ENCODE data around the gene TRERF1.

Gene TRERF1

DNA sequence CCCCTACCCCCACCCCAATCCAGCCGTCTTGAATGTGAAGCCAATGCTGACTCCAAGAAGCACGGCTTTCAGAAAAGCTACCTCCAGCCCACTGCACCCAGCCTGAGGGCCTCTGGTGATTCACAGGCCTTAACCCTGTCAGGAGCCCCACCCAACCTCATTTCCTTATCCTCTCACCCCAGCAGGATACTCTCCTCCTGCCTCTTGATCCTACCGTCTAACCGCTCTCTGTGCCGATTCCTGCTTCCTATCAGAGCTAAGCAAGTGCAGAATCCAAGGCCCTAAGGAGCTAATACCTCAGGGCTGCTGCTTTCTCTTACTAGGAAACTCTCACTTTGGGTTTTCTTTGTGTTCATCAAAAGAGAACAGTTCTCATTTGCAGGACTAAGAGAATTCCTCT is 47.2 kb downstream of the TRERF1 start:
- in situ Hi-C loops (cut with HindIII; ENCODE audit: low pct_ligation_motif_present, low pct_unique_long_range_greater_than_20kb, low sequenced_read_pairs): no loop called here
- DNase-seq: no peak

DNA sequence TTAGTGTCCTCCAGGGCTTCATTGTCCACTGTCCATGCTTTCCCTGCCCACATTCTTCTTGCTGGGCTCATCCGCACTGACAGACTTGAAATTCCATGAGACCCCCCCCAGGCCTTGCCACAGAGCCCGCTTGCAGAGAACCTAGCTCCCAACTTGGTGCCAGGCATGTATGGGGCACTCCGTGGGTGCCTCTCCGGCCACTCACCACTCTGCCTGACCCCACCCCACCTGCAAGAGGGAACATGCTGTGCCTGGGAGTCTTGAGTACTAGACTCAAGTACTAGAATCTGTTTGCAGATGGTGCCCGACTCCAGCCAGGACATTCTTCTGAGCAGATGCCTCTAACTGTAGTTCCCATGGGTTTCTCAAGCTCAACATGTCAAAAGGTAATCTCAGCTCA is 47.9 kb downstream of the TRERF1 start:
- no peak for DNase-seq
- in situ Hi-C loops (cut with HindIII; ENCODE audit: low pct_ligation_motif_present, low pct_unique_long_range_greater_than_20kb, low sequenced_read_pairs): no loop called here

DNA sequence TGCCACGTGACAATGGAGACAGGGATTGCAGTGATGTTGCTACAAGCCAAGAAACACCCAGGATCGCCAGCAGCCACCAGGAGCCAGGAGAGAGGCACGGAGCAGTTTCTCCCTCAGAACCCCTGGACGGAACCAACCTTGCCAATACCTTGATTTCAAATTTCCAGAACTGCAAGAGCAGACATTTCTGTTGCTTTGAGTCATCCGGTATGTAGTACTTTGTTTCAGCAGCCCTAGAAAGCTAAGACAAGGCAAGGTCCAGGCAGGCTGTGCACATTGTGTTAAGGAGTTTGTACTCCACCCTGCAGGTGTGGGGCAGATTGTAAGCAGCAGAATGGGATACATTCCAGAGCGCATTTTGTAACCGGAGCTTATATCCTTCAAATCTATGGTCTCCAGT is 48.3 kb downstream of the TRERF1 start:
- in situ Hi-C loops (cut with HindIII; ENCODE audit: low pct_ligation_motif_present, low pct_unique_long_range_greater_than_20kb, low sequenced_read_pairs): no loop called here
- no peak for DNase-seq

DNA sequence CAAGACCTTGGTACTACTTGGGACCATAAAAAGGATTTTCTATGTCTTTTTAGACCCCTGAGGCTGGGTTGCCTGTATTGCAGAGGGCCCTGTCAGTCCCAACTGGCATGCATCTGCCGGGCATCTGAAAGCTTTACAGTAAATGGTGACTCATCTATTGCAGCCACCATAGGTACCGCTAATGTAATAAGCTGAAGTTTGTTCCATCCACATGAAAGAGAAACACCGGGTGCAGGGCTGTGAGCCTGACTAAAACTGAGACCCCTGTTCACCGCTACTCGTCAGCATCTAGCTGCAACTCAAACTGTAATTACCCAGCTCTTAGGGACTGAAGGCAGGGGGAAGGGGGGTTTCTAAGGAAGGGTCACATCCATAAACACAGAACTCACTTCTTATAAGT is 49.5 kb downstream of the TRERF1 start:
- in situ Hi-C loops (cut with HindIII; ENCODE audit: low pct_ligation_motif_present, low pct_unique_long_range_greater_than_20kb, low sequenced_read_pairs): no loop called here
- no peak for DNase-seq

DNA sequence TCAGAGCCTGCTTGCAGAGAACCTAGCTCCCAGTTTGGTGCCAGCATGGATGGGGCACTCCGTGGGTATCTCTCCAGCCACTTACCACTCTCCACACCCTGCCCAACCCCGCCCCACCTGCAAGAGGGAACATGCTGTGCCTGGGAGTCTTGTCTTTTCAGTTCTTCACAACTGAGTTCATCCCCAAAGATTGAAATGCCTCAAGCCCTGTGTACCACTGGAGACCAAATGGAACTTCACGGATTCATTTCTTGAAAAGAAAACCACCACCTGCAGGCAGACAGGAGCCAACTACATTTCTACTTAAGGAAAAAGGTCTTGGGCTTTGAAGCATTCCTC is 50.1 kb downstream of the TRERF1 start:
- no peak for DNase-seq
- in situ Hi-C loops (cut with HindIII; ENCODE audit: low pct_ligation_motif_present, low pct_unique_long_range_greater_than_20kb, low sequenced_read_pairs): no loop called here

DNA sequence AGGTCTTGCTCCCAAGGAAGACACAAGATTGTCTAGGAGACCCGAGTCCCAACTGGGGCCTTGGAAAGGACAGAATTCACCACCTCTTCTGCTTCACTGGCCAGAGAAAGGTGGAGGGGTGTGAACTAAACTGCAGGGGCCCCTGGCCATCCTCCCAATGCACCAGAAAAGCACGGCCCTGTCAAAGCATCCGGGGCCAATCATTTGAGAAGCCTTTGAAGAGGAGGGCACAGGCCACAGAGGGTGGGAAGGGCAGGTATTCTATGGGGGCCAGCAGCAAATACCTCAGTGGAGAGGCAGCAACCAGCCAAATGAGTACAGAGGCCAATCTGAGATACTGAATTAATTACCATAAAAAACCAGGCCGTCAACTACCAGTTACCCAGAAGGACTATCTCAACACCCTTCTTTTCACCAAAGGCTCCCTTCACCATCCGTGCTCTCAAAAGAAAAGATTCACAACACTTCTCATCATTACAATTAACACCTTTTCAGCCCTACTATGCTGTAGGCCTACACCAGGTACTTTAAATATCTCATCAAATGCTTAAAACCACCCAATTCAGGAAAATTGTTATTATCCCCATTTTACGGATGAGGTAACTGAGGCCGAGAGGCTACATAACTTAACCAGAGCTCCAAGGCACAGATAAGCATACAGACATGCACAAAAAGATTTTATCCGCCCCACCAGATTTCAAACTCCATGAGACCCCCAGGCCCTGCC is 50.7 kb downstream of the TRERF1 start:
- no peak for DNase-seq
- in situ Hi-C loops (cut with HindIII; ENCODE audit: low pct_ligation_motif_present, low pct_unique_long_range_greater_than_20kb, low sequenced_read_pairs): no loop called here

DNA sequence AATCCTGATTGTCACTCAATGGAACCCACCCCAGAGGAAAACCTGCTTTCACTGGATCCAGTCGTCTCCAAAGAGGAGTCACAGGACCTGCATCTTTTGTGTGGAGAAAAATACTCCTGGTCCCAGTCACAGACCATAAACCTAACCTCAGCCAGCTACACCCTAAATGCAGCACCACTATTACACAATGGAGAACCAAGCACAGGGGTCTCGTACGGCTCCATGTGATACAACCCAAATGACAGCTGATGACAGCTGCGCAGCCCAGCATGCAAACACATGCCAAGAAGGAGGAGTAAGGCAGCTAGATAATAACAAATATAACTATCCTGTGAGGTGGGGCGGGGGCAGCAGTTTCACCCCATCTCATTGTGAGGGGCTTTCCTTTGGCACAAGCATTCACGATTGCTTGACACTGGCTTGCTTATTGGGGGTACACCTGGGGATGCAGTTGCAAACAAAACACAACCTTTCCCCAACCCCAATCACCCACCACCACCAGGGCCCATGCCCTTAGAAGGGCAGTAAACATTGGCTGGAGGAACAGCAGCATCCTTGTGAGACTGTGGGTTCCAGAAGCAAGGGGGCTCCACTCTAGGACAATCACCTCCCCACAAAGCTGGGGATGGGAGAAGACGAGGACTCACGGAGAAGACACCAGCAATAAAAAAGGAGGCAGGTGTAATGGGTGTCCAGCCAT is 51.5 kb downstream of the TRERF1 start:
- in situ Hi-C loops (cut with HindIII; ENCODE audit: low pct_ligation_motif_present, low pct_unique_long_range_greater_than_20kb, low sequenced_read_pairs): no loop called here
- no peak for DNase-seq

DNA sequence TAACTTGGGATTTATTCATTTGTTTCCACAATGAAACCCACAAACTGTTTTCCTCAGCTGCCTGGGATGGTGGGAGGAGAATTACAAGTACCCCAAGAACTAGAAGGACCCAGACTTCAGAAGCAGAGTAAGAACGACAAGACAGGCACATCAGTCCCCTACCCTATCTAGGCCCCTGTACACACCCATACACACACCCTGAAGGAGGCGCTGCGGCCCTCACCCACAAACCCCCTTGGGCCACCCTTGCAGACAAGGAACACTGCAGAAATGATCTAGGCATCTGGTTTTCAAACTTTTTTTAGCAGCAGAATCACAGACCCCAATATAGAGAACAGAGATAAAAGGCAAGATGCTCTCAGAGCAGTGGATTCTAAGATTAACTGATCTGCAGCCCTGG is 55.0 kb downstream of the TRERF1 start:
- in situ Hi-C loops (cut with HindIII; ENCODE audit: low pct_ligation_motif_present, low pct_unique_long_range_greater_than_20kb, low sequenced_read_pairs): no loop called here

DNA sequence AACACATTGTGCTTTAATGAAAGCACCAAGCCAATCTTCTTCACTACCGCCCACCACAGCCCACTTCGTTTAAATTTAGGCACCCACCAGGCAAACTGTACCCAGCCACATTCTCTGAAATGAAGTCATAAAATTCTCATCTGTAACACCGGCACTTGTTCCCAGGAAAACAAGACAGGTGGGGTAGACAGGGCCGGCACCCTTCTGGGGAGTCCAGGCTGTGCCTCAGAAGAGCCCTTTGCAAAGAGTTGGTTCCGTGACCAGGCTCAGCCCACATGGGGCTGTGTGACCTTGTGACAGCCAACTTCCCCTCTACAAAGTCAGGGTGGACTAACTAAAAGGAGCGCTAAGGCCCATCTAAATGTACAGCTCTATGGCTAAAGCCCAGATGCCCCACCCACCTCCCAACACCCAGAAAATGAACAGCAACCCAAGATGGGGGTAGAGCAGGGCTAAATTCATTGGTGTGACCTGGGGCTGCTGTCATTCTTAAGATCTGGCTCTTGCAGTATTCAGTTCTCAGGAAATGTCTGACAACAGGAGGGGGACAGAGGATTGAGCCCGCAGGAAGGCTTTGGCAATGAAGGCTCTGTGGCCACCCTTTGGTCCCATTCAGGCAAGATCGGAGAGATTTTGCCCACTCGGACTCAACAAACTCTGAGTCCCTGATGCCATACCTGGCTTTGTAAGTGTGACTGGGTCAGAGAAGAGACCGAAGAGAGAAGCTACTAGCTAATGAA is 56.7 kb downstream of the TRERF1 start:
- DNase-seq: no peak
- in situ Hi-C loops (cut with HindIII; ENCODE audit: low pct_ligation_motif_present, low pct_unique_long_range_greater_than_20kb, low sequenced_read_pairs): no loop called here

More for the DNA sequence above, 55.0 kb downstream of the TRERF1 start:
- no peak for DNase-seq

DNA sequence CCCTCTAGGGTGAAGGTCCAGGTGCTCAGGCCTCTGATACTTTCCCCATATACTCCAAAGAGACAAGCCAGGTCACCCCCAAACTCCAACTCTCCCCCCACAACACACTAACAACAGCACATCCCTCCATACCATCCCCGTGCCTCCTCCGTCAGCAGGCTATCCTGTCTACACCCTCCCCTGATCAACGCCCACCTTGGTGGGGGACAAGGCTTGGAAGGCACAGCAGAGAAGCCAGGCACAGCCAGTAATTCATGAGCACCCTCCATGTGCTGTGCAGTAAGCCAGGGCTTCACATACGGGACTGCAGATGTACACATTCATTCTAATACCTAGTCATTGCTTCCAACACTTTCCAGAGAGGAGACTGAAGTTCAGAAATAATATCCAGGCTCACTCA is 57.6 kb downstream of the TRERF1 start:
- in situ Hi-C loops (cut with HindIII; ENCODE audit: low pct_ligation_motif_present, low pct_unique_long_range_greater_than_20kb, low sequenced_read_pairs): no loop called here
- DNase-seq: no peak

DNA sequence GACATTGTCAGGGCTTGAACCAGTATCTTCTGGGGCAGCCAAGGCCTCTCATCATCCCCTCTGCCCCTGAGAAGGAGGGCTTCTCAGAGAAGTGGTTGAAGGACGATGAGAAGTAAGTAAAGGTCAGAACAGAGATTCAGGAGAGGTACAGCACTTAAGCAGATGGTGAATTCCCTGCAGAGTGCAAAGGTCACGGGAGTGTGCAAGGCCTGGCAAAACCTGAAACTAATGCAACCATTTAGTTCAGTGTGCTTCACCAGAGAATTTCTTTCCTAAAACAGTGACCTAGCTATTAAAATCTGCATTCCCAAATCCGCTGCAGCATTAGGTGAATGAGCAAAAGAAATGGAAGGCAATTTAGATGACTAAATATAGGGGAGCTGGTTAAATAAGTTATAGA is 58.4 kb downstream of the TRERF1 start:
- in situ Hi-C loops (cut with HindIII; ENCODE audit: low pct_ligation_motif_present, low pct_unique_long_range_greater_than_20kb, low sequenced_read_pairs): no loop called here
- DNase-seq: no peak

DNA sequence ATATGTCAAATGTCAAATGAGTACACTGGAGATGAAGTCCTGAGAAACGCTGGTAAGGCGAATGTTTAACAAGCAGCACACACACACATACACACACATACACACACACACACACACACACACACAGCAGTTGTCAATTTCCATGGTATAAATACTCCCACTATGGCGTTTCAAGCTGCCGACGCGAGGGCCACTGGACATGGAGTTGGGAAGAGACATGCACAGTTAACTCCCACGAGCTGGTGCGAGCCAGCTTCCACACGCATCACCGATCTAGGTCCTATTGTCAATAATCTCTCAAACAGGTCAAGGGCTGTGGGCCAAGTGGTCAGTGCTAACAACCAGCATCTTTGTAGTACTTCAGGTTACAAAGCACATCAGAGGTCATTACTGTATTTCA is 58.9 kb downstream of the TRERF1 start:
- in situ Hi-C loops (cut with HindIII; ENCODE audit: low pct_ligation_motif_present, low pct_unique_long_range_greater_than_20kb, low sequenced_read_pairs): no loop called here
- no peak for DNase-seq

DNA sequence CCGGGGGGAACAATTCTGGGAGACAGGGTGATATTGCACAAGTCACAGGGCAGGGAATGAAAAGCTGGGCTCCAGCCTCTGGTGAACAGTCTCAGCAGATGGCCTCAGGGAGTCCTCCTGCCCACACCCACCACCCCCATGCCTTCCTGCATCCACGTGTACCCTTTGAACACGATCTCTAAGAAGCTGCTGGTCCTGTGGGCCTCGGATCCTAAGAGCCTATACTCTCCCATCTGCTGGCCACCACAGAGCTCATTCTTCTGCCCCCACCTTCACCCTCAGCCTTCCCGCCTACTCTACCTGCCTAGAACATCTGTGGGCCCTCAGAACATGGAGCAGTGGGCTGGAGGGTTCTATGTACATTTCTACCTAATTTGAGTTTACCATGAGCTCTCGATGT is 60.3 kb downstream of the TRERF1 start:
- in situ Hi-C loops (cut with HindIII; ENCODE audit: low pct_ligation_motif_present, low pct_unique_long_range_greater_than_20kb, low sequenced_read_pairs): no loop called here

DNA sequence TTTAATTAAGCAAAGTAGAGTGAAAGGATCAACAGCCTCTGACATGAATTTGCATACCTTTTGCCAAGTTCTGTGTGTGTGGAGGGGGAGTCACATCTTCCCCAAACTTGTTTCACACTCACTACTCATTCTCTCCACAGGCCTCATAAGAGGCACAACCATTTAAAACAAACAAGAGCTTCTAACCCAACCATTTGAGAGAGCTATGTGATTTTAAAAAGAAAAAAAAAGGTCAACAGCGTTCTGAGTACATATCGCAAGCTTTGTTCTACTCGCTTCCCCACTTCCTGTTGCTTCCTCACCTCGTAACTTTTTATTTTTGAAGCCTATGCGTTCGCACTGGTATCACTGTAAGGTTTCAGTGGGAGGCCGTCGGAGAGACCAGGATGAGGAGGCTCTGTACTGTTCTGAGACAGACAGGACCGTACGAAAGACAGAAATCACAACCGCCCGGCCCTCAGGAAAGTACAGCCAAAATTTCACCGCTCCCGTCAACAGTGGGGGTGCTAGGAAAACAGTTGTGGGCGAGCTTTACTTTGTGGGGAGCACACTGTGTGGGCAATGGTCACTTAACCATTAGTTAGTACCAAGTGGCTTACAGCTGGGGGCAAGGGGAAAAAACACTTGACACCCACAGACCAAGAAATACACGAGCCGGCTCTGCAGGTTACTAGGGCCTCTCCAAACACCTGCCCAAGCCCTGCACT is 61.3 kb downstream of the TRERF1 start:
- no peak for DNase-seq
- in situ Hi-C loops (cut with HindIII; ENCODE audit: low pct_ligation_motif_present, low pct_unique_long_range_greater_than_20kb, low sequenced_read_pairs): no loop called here

More for the DNA sequence above, 60.3 kb downstream of the TRERF1 start:
- no peak for DNase-seq

DNA sequence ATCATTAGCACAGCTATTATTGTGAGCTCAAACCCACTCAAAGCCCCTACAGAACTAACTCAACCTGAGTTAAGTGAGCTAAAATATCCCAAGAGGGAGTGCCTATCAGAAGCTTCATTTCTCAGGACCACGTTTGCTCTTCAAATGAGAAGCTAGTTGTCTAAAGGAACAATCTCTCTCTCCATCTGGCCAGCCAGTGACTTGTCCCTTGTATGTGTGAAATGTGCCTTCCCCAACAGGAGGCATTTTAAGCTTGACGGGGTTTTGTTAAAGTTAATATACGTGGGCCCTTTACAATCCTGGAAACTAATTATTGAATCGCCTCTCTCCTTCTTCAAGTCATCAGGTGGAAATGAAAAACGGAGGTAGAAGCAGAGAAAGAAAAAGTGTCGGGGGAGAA is 62.0 kb downstream of the TRERF1 start:
- DNase-seq: no peak
- in situ Hi-C loops (cut with HindIII; ENCODE audit: low pct_ligation_motif_present, low pct_unique_long_range_greater_than_20kb, low sequenced_read_pairs): no loop called here

DNA sequence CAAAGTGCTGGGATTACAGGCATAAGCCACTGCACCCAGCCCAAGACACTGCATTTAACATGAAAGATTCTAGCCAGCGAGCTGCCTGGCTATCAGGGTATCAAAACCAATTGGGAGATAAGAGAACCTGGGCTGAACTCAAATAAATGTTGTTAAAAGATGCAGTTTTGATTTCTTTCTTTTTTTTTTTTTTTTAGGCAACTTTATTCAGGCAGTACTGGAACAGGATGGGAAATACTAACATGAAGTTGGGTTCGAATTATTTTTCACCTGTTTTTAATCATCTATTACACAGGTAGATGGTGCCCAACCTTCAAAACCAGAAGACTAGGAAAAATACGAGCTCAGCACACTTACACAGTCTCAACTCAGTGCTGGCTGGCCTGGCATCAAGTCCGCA is 63.7 kb downstream of the TRERF1 start:
- in situ Hi-C loops (cut with HindIII; ENCODE audit: low pct_ligation_motif_present, low pct_unique_long_range_greater_than_20kb, low sequenced_read_pairs): no loop called here
- DNase-seq: no peak

DNA sequence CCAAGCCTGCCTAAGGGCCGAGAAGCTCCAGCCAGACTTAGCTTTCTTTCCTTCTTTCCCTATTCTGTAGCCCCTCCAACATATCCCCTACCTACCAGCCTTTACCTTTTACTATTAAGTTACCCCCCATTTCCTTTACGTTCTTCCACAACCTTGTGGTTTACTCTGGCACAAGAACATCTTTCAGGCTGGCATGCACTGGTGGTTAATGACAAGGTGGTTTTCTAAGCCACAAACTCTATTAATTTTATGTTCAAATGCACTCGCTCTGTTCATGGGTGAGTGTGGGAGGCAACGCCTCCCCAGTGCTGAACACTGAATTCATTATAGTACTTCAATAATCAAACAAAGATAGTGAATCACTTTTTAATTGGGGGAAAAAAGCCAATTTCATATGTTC is 64.4 kb downstream of the TRERF1 start:
- in situ Hi-C loops (cut with HindIII; ENCODE audit: low pct_ligation_motif_present, low pct_unique_long_range_greater_than_20kb, low sequenced_read_pairs): no loop called here
- no peak for DNase-seq

DNA sequence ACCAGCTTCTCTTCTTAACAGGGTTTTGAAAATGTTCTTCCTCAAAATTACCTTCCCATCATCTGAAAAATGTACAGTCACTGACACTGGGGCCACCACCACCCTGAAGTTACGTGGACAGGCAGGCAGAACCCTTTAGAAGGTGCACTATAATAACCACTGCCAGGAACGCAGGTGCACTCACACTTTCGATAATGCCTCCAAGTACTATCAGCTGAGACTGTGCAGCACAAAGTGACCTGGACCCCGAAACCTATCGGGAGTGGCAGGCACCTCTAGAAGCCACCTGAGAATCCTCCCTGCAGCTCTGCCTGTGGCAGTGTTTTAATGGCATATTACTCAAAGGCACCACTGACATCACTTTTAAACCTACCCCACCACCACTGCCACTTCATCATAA is 66.4 kb downstream of the TRERF1 start:
- in situ Hi-C loops (cut with HindIII; ENCODE audit: low pct_ligation_motif_present, low pct_unique_long_range_greater_than_20kb, low sequenced_read_pairs): no loop called here
- no peak for DNase-seq
